Hematopoietic multipotent progenitor cell treated with erythropoietin and hydrocortisone succinate and interleukin-3 and kit ligand, for 6 days (in vitro differentiated cells): Measurements from ENCODE around the gene MTCH1.
"Not testable (repeated sequence)": the region's sequence is repeated elsewhere in the genome, so short reads cannot be mapped to it uniquely, and the experiment has no call there.

Experiments used
- DNase-seq: peaks from one replicate; pipeline ENCODE4 v3.0.0-alpha.2; 2015

The MTCH1 gene

DNA sequence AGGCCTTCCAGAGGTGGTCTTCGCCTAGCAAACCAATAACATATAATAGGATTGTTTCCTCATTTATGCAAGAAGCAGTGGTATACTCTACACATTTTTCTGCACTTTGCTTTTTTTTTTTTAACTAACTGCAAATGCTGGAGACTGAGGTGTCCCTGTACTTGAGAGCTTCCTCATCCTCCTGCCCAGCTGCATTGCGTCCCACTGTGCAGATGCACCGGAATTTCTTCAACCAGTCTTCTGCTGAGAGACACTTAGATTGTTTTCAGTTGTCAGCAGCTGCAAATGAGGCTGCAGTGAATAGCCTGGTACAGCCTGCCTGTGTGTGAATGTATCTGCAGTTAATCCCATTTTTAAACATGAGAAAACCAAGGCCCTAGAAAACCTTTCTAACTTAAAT, 31.0 kb upstream of the MTCH1 start:
- DNase-seq: no peak

DNA sequence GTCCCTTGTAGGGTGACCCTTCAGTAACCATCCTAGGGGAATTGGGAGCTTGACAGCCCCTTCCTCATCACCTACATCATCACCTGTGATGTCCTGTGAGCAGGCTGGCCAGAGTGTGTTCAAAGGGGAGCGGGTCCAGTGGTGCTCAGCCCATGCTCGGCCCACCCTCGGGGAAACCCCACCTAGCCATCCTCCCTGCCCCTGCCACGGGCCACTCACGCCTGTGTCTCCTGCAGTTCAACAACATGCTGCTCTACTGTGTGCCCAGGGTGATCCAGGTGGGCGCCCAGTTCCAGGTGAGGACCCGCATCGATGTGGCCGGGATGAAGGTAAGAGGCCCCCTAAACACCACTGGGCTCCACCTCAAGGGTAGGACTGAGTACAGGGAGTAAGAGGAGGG, 29.5 kb upstream of the MTCH1 start:
- no peak for DNase-seq

DNA sequence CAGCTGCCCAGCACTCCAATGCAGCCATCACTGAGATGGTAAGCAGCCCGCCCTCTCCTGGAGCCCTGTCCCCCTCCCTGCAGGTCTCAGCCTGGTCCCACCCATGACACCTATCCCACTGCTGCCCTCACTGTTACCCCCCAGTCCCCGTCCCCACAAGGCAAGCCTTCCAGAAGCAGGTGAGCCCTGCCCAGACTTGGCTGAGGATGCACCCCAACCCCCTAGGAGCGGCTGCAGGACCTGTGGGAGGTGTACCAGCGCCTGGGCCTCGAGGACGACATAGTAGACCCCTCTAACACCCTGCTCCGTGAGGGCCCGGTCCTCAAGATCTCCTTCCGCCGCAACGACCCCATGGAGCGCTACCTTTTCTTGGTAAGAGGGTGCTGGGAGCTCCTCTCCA, 28.7 kb upstream of the MTCH1 start:
- no peak for DNase-seq

DNA sequence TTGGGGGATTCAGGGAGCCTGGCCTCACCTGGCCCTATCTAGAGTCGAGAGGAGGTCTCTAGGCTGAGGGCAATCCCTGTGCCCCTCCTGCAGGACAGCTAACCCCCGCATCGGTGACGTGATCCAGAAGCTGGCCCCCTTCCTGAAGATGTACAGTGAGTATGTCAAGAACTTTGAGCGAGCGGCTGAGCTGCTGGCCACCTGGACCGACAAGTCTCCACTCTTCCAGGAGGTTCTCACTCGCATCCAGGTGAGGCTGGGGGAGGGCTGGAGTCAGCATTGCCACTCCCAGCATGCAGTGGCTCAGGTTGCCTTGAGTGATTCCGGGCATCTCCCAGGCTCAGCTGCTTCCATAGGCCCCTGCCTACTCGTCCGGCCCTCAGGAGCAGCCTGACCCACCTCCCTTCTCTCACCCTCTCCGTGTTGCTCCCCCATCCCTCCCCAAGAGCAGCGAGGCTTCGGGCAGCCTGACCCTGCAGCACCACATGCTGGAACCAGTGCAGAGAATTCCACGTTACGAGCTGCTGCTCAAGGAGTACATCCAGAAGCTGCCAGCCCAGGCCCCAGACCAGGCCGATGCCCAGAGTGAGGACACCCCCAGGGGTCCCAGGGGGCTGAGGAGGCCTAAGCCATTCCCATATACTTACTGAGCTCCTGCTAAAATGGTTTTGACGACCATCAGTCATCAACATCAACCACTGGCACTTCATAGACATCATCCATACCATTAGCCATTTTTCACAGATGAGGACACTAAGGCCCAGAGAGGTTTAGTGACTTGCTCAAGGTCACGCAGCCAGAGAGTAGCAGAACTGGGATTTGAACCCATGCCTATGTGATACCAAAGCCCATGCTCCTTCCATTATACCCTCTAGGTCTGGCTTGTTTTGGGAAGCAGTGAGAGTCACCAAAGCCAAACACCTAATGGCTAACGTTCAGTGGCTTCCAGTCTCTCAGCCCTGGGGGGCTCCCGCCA, 27.8 kb upstream of the MTCH1 start:
- no peak for DNase-seq

DNA sequence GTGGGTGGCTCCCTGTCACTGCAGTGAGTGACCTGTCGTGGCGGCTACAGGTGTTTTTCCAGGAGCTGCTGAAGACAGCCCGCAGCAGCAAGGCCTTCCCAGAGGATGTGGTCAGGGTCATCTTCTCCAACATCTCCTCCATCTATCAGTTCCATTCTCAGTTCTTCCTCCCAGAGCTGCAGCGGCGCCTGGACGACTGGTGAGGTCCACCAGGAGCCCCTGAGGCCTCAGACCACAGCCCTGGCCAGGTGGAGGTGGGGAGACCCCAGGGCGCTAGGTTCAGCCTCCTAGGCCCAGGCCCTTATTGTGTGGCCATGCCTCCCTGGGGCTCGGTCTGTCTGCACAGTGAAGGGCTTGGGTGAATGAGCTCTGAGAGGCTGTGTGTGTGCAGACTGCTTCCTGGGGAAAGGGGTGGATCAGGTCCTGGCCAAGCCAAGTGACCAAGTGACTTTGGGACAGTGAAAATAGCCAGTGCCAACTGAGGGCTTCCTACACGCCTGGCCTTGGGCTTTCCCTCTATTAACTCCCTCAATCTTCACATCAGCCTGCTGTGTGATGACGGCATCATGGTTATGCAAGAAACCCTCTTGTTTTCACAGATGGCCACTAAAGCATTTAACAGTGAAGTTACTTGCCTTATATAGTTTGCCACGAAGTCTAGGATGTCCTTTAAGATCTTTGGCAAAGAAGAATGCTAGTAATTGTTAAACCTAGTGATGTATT, 25.8 kb upstream of the MTCH1 start:
- no peak for DNase-seq

- DNase-seq: no peak
Measured at GRCh38 chr6:37010402-37010892, 24.5 kb upstream of the MTCH1 start.

- DNase-seq: no peak
Measured at GRCh38 chr6:37008484-37009465, 22.8 kb upstream of the MTCH1 start.

DNA sequence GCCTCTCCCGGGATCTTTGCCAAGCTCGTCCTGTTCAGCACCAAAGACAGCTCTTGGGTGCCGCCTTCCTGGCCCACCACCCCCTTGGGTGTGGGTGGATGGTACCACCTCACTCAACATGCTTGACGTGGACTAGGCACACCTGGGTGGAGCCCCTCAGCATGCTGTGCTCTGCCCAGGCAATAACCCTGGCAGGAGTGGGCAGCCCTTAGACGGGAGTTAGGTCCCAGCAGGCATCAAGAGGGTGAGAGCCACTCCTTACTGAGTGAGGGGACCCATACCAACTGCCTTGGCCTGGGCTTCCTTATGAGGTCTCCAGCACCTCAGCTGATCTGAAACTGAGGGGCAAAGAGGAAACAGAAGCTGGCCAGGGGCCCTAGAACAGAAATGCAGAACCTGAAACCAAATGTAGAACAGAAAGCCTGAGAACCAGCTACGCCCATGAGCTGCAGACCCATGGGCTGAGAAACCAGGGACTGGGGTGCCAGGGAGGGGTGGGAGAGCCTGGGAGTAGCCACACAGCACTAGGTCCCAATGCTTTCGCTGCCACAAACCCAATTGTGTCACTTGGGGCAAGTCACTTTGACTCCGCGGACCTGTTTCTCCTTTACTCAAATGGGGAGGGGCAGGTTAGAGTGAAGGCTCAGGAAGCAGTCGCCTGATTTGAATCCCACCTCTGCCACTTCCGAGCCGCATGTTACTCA, 21.5 kb upstream of the MTCH1 start:
- no peak for DNase-seq

DNA sequence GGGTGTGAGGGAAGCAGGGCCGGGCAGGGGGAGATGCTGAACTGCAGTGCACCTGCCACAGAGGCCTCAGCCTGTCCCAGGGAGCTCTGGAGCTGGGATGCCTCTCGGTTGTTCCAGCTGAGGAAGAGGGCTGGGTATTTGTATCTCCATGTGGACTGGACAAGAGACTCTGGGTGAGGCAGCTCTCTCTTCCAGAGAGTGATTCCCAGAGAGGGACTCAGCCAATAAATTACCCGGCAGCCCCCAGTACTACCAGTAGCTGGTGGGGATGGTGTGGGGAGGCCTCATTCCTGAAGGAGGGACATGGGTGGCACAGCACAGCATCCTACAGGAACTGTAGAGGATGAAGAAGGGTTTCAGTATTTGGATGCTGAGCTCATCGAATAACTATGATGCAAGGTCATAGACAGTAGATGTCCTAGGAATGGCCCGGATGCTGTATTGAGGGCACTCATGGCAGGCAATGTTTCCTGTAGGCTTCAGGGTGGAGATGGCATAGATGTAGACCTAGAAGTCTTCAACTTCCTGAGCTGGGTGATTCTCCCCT, 20.9 kb upstream of the MTCH1 start:
- no peak for DNase-seq

- no peak for DNase-seq
Measured at GRCh38 chr6:37005827-37006567, 20.0 kb upstream of the MTCH1 start.

DNA sequence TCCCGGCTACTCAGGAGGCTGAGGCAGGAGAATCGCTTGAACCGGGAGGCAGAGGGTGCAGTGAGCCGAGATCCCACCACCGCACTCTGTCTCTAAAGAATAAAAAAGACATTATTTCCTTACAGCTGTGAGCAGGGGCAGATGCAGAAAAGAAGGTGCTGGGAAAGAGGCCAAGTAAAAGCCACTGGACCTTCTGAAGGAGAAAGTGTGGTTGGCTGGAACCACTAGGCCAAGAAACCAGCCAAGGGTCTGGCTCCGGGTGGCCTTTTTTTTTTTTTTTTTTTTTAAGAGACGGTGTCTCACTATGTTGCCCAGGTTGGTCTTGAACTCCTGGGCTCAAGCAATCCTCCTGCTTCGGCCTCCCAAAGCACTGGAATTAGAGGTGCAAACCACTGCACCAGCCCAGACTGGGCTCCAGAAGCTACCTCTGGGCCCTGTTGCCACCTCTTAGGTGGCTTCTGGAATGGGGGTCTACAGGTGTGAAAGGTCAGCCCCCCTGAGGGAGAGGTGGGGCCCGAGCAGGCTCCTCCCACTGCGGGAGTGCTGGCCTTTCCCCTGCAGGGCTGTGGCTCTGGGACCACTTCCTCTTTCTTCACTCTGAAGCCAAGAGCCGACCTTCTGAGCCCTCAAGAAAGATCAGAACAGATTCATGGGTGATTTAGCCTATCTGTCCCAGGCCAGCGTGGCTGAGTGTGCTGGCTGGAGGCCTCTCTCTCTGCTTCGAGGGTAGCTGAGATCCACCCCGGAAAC, 19.2 kb upstream of the MTCH1 start, which contains the start of gene FGD2:
Gene FGD2, plus strand, starts transcription at position 595 of the 750 bp plus-strand sequence. CDS start 163 bp downstream, outside the sequence.
- DNase-seq: peak; percentile 83

DNA sequence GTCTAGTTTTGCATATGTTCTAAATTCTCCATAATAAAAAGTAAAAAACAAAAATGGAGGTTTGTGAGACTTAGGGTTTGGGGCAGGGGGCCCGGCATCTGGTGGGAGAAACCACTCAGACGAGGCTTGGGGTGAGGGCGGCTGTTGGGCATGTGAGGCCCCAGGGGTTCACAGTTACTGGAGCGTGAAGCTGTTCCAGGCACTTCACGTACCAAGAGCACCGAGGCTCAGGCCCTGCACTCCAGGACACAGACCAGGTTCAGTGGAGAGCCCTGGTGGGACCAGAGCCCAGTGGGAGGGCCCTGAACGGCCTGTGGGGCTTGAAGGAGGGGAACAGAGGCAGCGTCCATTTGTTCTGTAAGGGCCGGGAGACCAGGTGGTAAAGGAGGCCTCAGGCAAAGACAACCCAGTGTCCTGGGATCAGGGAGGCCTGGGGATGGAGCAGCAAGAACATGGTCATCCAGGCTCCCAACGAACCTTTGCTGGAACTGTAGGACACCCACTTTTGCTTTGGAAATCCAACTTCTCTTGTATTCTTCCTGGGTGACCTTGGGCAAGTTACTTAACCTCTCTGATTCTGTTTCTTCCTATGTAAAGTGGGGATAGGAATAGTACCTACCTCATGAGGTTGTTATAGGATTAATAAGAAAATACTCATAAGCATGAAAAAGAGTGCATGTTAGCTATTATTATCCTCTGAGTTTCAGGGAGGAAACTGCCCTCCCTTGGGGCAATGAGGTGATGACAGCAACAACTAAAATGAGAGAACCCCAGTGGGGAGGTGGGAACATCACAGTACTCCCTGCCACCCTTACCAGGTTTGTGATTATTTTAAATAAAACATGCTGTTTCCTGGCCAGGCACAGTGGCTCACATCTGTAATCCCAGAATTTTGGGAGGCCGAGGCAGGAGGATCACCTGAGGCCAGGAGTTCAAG, 18.3 kb upstream of the MTCH1 start:
- DNase-seq: no peak

DNA sequence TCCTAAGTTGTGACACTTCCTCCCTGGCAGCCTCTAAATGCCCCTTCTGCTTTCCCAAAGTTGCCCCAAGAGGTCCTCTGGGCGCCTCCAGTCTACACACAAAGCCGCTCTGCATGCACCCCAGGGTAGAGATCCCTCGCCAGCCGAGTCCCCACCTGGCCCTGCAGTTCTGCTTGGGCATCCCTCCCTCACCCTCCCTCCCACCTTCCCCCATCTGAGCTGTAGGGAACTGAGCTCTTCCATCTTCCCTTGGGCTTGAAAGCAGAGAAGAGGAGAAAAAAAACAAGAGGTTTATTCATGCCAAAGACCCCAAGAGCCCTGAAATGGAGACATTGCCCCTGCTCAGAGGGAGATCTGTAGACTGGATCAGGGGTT, 13.7 kb upstream of the MTCH1 start:
- DNase-seq: no peak

DNA sequence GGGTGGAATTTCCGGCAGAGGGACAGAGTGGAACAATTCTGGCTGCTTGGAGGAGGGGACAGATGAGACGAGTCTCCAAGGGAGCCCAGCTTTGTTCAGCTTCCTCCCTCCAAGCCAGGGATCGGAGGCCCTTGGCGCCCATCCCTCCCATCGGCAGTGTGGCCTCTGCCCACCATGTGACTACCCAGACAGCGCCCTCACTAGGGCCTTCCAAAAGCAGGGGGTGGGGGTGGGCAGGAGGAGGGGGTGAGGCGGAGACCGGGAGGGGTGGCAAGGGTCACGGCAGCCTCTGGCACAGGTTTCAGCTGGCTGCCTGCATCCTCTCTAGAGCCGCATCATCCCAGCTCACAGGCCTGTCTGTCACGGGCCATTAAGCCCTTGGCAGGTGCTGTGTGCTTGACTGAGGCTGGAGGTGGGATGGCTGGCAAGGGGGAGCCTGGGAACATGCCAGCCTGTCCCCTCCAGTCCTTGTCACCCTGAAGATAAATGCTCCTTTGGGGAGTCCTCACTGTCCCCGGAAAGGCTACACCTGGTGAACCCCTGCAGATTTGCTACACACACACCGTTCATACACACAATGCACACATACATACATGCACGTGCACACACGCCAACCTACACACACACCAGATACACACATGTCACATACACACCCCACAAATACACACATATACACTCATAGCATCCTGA, 13.2 kb upstream of the MTCH1 start:
- no peak for DNase-seq

DNA sequence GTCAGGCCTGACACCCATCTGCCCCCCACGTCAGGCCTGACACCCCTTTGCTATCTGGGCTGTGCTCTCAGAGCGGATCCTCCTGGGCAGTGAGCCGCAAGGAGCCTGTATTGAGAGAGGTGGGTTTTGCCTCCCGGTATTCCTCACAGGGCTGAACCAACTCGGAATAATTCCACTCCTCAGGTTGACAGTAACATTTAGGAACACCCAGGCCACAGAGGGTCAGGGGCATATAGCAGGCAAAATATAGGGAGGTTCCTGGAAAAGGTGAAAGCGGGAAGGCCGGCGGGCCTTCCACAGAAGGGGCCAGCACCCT, 12.7 kb upstream of the MTCH1 start:
- no peak for DNase-seq

DNA sequence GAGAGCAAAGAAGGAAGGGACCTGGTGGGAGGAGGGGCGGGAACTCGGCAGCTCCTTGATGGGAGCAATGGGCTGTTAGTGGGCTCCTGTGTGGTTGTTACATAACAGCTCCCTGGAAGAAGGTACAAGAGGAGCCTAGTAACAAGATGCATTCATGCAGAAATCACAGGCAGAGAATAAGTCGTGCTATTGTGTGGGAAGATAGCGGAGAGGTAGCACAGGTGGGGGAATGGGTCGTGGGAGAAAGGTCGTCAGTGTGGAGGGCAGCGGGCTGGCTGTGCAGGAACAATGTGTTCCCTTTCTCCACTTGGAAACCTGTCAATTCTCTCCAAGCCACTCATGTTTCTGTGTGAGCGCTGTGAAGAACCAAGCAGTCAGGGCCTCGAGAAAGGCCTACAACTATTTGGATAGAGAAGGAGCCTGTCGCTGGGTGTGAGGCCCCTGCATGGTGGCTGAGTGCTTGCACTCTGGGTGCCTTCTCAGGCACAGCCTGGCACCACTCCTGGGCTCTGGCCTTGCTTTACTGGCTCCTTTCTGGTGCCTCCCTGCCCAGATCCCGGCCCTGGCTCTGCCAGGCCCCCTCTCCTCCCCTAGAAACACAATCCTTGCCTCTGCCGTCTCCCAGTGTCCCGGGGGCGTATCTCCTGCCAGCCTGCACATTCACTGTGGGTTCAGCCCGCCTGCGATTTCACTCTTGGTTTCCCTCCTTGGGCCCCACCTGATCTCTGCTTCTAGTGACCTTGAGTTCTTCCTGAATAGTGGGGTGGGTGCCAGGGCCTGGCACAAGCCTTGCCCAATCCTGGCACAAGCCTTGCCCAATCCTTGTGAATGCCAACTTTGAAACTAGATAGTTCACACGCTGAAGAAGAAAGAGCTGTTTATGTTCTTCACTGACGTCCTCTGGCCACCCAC, 12.1 kb upstream of the MTCH1 start:
- no peak for DNase-seq

- DNase-seq: not testable (repeated sequence)
Measured at GRCh38 chr6:36990401-36990800, 4.4 kb upstream of the MTCH1 start.
